HuH-7 (cell line): ENCODE measurements around the gene YAP1.

ENCODE experiments used
- DNase-seq: peaks from one replicate; pipeline ENCODE4 v3.0.0; 2011; ENCODE audit warnings: low spot score

YAP1 gene

DNA sequence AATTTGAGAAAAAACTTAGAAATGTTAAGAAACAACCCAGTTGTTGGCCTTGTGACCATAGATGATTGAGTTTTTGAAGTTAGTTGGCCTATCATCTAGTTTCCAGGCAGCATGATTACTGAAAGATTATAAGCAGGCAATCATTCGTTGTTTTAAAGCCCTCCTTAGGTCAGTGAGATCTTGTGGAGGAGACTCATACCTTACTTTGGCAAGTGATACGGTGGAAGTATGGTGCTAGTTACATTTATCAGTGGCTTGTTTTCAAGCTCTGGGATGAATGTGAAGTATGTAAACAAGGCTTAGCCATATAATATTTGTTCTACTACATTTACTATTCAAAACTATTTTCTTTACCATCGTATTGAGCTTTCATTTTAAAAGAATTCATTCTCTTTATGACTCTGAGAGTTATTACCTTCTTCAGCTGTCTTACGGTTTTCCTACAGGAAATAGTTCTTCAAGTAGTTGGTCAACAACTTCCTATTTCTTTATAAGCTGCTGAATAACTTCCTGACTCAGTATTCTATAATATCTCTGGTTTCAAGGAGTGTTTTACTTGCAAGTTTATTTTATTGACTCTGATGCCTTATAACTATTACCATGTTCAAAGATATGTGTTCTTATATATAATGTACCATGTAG, 7.3 kb downstream of the YAP1 start:
- DNase-seq = no peak

DNA sequence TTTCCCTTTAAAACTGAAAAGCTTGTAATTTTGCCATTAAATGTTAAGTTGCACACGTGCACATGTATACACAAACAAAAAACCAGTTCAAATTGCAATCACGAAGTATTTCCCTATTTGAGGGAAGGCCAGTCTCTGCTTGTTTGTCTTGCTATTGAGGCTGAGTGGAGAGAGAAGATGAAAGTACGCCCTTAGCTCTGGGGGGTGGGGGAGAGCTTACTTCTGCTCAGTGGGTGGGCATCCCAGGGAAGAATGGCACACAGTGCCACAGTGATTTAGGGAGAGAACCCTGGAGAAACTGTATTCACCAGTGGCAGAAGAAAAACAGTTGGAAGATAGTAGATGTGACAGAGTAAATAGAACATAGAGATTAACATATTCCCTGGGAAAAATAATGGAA, 8.7 kb downstream of the YAP1 start:
- DNase-seq = no peak

DNA sequence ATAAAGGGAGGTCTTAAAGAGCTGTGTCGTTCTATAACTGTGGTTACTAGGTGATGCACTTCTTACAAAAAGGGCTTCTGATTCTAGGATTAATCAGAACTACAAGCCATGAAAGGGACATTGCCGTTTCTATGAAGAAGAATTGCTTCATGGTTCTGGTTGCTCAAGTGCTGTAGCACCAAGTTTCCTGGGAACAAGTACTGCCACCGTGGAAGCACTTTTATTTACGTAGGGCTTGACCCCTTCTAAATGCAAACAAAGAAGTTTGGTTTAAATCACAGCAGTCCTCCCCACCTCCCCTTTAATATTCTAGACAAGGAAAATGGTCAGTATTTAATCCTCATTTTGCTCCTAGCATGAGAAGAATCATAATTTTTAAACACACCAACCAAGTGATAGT, 9.8 kb downstream of the YAP1 start:
- peak; percentile 36 for DNase-seq

DNA sequence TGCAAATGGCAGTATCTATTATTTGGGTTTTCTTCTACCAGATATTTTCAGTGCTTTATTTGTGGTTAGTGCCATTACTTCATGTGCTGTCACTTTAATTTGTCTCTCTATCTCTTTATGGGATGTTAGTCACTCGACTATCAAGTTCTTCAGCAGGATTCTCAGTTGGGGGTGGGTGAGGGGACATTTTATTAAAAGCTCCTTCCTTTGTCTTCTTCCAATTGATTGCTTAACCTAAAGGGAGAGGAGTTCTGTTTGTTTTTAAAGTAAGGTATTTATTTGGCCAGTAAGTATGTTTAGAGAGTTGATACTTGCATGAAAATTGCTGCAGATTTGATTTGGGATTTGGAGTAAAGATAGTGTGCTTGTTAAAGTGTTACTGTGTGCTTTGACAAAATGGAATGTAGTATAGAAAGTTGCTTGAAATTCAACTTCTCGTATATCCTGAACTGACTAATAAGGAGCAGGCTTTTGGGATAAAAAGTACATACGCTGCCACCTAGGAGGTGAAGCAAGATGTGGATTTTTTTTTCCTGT, 10.3 kb downstream of the YAP1 start:
- no peak for DNase-seq

DNA sequence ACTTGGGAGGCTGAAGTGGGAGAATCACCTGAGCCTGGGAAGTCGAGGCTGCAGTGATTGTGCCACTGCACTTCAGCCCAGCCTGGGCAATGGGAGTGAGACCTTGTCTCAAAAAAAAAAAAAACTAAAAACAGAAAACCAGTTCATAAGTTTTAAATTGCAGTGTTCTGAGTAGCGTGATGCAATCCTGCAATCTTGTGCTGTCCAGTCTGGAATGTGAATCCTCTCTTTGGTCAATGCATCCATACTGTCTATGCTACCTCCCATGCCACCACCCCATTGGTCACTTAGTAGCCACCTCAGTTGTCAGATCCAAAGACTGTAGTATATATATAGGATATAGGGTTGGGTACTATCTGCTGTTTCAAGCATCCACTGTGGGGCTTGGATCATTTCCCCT, 11.1 kb downstream of the YAP1 start:
- no peak for DNase-seq

- no peak for DNase-seq
Observed at GRCh38 chr11:102134597-102134996, 24.4 kb downstream of the YAP1 start.

DNA sequence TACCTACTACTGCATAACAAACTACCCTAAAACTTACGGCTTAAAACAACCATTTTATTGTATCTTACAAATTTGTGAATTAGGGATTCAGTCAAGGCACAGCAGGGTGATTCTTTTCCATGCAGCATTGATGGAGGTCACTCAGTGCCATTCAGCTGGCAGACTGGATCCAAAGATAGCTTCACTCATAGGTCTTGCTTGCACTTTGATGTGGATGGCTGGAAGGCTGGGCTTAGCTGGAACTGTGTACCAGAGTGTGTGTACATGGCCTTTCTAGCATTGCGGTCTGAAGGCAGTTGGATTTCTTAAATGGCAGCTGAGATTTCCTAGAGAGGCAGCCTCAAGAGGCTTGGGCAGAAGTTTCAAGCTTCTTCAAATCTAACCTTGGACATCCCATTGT, 25.0 kb downstream of the YAP1 start:
- DNase-seq = no peak

- no peak for DNase-seq
Observed at GRCh38 chr11:102138223-102138622, 28.0 kb downstream of the YAP1 start.

DNA sequence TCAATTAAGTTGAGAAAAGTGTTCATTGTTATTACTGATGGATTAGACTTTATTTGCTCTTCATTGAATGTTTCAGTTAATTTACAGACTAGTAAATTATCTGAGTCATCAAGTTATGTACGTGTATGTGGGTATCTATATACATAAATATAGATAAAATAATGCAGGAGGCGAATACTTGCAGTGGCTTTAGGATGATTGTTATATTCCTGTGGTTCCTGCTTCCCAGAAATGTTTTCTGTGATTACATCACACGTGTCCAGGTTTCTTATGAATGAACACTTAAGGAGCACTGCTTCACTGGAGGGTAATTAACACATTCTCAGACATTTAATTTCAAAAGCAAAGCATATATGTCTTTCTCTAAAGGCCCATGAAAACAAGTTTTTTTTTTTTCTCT, 28.4 kb downstream of the YAP1 start:
- no peak for DNase-seq

- DNase-seq = no peak
Observed at GRCh38 chr11:102139081-102139498, 28.8 kb downstream of the YAP1 start.

- DNase-seq = no peak
Observed at GRCh38 chr11:102142333-102142732, 32.1 kb downstream of the YAP1 start.

- no peak for DNase-seq
Observed at GRCh38 chr11:102143867-102144266, 33.6 kb downstream of the YAP1 start.

DNA sequence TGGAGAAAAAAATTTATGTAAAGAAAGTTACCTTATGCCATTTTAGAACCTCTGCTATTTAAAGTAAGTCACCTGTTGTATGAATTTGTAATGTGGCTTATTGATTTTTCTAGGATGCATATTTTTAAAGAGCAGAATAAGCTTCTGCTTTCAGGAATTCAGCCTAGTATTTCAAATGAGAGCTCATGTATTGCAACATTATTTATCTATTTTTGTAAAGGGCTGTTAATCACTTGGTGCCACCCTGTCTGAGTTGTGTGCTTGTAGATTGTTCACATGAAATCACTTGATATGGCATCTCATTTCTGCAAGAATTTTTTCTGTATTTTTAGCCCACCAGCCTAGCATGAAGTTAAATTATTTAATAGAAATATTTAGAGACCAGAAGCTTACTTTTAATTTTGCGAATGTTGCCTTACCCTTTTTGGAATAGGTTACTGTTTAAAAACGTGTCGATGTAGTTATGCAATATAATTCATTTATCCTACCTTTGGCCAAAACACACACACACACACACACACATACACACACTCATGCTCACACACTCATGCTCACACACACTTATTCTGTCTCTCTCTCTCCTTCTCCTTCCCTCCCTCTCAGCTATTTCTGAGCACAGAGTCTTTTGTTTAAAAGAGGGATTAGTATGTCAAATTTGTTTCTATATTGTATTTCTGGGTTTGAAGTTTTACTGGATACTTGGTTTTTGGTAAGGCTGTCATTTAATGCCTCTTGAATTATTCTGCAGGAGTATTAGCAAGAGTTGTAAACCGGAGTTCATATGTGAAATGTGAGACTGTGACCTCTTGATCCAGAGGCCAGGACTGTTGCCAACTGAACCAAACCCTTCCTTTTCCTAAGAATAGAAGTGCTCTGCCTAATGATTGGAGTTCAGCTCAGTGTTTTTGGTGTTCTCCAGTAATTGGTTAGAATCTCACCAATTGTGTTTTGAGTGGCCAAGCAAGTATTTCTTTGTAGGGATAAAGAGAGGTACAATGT, 34.4 kb downstream of the YAP1 start:
- DNase-seq = no peak

DNA sequence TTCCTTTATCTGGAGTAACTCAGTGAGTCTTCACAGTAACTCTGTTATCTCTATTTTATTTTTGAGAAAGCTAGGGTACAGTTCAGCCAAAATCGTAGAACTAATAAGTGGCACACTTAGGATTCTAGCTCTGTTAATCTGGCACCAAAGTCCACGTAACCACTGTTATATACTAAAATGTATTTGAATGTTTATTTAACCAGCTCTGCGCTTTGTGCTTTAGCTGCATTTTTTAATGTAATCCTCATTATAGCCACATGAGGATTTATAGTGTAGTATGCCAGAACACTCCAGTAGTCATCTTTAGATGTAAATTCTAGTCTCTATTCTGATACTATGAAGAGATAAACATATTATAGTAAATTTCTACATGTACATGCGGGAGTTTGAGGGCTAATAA, 36.8 kb downstream of the YAP1 start:
- no peak for DNase-seq

- no peak for DNase-seq
Observed at GRCh38 chr11:102147632-102148031, 37.4 kb downstream of the YAP1 start.

DNA sequence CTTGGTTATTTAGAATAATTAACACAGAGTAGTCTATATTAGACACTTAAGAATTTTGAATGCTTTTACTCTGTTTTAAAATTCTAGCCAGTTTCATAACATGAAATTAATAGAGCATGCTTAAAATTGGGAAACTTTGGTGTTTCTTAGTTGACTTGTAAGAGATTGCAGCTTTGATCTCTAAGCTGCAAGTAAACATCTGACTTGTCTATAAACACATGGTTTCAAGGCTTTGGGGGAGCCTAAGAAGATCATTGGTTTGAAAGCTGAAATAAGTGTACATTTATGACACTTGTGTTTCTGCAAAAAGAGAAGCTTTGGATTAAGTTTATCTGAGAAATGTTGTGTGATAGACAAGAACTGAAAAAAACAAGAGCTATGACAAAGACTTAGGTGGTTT, 37.8 kb downstream of the YAP1 start:
- no peak for DNase-seq

DNA sequence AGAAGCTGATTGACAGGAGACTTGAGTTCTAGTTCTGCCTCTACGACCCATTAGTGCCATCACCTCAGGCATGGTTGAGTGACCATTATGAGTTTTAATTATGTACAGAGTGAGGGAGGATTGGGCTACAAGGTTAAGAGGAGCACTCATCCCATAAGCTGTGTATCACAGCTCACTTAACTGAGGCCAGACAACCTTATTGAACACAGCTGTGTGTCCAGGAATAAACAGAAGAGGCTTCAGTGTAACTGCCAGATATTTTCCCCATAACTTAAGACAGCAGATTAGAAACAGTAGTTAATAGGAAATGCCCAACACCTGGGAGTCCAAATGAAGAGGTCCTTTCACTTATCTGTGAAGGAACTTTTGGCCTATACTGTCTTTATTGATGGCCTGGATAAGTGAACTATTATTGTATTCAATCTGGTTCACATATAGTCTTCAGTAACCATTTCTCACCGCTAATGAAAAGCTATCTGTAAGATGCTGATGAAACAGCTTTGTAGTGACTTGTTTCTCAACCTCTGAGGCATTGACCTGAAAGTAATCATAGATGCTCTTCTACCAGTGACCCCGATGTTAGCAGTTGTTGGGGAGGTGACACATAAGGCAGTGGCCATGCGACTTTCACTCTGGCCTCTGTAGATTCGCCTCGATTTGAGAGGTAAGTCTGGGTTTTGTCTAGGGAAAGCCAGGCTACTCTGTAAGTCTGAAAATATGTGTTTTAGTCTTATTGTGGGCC, 41.7 kb downstream of the YAP1 start:
- DNase-seq = no peak

GRCh38 chr11:102153082-102153481, 42.8 kb downstream of the YAP1 start:
- DNase-seq = no peak

GRCh38 chr11:102154806-102155205, 44.6 kb downstream of the YAP1 start:
- no peak for DNase-seq

- no peak for DNase-seq
Observed at GRCh38 chr11:102155676-102156075, 45.4 kb downstream of the YAP1 start.

GRCh38 chr11:102157219-102157618, 47.0 kb downstream of the YAP1 start:
- DNase-seq = peak; percentile 15

DNA sequence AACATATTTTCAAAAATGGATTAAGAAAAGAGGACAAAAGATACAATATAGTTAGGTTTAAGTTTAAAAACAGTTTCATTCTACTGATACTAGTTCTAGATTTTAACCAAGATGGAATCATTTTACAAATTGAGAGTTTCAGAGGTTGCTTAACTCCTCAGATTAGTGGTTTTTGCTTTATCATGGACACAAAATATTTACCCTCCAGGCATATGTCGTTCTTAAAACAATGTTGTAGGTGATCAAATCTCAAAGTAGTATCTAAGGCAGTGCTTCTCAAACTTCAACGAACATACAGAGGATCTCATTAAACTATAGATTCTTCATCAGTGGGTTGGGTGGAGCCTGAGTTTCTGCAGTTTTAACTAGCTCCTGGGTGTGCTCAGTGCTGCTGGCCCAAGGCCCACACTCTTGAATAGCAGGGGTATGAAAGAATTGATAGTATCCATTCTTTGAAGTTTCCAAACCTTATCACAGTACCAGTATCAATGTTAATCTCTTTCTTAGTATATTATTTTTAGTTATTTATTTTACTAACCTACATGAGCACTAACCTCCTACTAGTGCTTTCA, 48.0 kb downstream of the YAP1 start:
- DNase-seq = no peak
